Mucosa of descending colon (tissue), 3 donors: ENCODE data around the gene UXT. TPM values are rescaled to one million over a fixed set of nuclear protein-coding genes. Genes with fewer than 3 reads are reported as not detected.

Source experiments
- ATAC-seq: fragments of 200-7000 bp; cut with Tn5 transposase; one replicate; pipeline ENCODE4 v1.9.1; 2020; ENCODE audit warnings: mild to moderate bottlenecking, moderate library complexity
- DNase-seq, 3 donors: peaks; one replicate each; pipeline ENCODE4 v3.0.0-alpha.2; 2020
- H3K36me3 ChIP-seq: fragments of 200-600 bp; one replicate; pipeline ENCODE4 v1.8.0; 2021; ENCODE audit warnings: low read depth, mild to moderate bottlenecking
- H3K4me1 ChIP-seq: fragments of 200-600 bp; one replicate; pipeline ENCODE4 v1.8.0; 2021; ENCODE audit warnings: low read depth, mild to moderate bottlenecking
- H3K4me3 ChIP-seq: fragments of 200-600 bp; one replicate; pipeline ENCODE4 v1.8.0; 2021; ENCODE audit warnings: mild to moderate bottlenecking
- H3K9me3 ChIP-seq: fragments of 200-600 bp; one replicate; pipeline ENCODE4 v1.8.0; 2021; ENCODE audit warnings: mild to moderate bottlenecking
- CTCF ChIP-seq: fragments of 200-600 bp; IDR thresholded peaks from one replicate; pipeline ENCODE4 v1.8.0; 2022; ENCODE audit warnings: antibody characterized with exemption, mild to moderate bottlenecking
- intact Hi-C, 2 donors: fragments of 100-400 bp; cut with DNase I in 1 of 2; cut with micrococcal nuclease in 1 of 2; formaldehyde crosslinking; loops; one replicate each; pipeline versions ENCODE4 v1.11.0 to v1.11.1; 2022; cut with DNase I, micrococcal nuclease
- total RNA-seq, 3 donors: library from RNA; stranded (reverse); fragmentation: NEBNext Ultra II Directional in 2 of 3; extraction: Animal tissue kit (Norgen Biotek cat#: 25700) in 2 of 3; gene quantifications; one replicate each; pipeline versions ENCODE4 v1.2.1 to v1.2.4, GENCODE V29; 2021 to 2023
- donor health status: DM: no; HTN: no; CAD: no; lungs with moderate emphysema.
- donor health status: DM: no; HTN: no; CAD: no.
- donor health status: DM: no; HTN: yes; CAD: no.

Gene UXT
- total RNA-seq, 3 donors from 2014 or later = 83.1 to 109 (median 96.7) TPM

- Histone ChIP-seq H3K4me3 (peak overlapping the region; percentile 30), H3K36me3 (no peaks in the 10 kb centered on the region), H3K4me1 (no peaks in the 10 kb centered on the region), H3K9me3 (no peaks in the 10 kb centered on the region)
- DNase-seq = no peak
- intact Hi-C loops = no loop called here
- TF ChIP-seq CTCF = no peak
- peak; percentile 21 for ATAC-seq
Measured at GRCh38 chrX:47651043-47651905, 7.7 kb downstream of the UXT start.

GRCh38 chrX:47650164-47651042 is 8.6 kb downstream of the UXT start, which contains the start of gene ELK1:
Gene ELK1, minus strand, starts transcription at chrX:47650563. Its CDS starts 9,122 bp downstream, at chrX:47641441.
- no peaks in the 10 kb centered on the region for H3K9me3 ChIP-seq
- no peaks in the 10 kb centered on the region for H3K36me3 ChIP-seq
- no peak for TF ChIP-seq CTCF
- DNase-seq = peak; percentile 89 to 96 (median 91)
- ATAC-seq = peak; percentile 94
- peak within 1 kb of the TSS; percentile 30 for H3K4me3 ChIP-seq
- no peaks in the 10 kb centered on the region for H3K4me1 ChIP-seq
- intact Hi-C loops = no loop called here

DNA sequence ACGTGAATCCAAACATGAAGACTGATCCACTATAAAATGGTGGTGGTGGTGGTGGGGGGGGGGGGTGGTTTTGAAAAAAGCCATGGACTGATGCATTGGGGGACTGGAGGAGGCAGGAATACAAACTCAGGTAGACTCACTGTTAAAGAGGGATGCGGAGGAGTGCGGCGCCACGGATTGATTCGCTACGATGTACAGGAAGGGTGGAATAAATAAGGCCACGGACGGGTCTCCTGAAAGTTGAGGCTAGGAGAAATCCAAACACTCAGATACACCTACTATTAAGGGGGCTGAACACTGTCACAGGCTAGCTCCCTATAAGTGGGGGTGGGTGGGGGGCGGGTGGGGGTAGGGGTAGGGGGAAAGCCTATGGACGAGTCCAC is 9.2 kb downstream of the UXT start:
- Histone ChIP-seq H3K36me3 (no peaks in the 10 kb centered on the region), H3K4me3 (no peak overlapping the region), H3K9me3 (no peaks in the 10 kb centered on the region), H3K4me1 (no peaks in the 10 kb centered on the region)
- ATAC-seq (no peak), DNase-seq (no peak)
- intact Hi-C loops = no loop called here
- no peak for TF ChIP-seq CTCF

DNA sequence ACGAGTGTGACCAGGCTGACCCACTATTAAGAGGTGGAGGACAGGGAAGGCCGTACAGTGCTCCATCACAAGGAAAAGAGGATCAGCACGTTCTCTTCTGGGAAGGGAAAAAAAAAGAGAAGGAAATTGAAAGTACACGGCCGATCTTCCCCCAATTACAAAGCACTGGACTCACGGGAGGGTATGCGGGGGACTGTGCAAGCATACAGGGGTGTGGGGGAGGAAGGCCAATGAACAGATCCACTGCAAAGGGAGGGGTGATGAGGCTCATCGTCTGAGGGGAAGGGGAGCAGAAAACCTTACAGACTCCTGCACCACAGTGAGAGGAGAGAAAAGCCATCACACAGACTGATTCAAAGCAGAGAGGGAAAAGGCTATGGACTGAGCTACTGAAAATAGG is 9.7 kb downstream of the UXT start:
- DNase-seq = no peak
- intact Hi-C loops = no loop called here
- no peak overlapping the region for H3K4me3 ChIP-seq
- H3K36me3 ChIP-seq = no peaks in the 10 kb centered on the region
- no peaks in the 10 kb centered on the region for H3K4me1 ChIP-seq
- no peak for TF ChIP-seq CTCF
- H3K9me3 ChIP-seq = no peaks in the 10 kb centered on the region
- no peak for ATAC-seq

DNA sequence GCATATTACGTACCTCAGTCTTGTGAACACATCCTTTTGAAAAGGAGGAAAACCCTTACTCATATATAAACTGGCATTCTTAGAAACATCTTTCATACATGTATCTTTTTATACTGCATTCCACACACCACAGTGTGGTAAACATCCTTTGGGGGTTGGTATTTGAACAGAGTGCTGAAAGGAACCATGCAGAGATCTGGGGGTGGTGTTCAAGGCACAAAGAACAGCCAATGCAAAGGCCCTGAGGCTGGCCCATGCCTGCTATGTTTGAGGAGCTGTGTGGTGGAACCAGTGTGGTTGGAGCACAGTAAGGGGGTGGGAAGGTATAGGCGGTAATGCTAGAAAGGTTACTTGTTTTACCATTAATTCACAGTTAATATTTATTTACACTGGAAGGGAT is 10.6 kb downstream of the UXT start:
- no peak for DNase-seq
- no peak overlapping the region for H3K4me3 ChIP-seq
- no peaks in the 10 kb centered on the region for H3K36me3 ChIP-seq
- intact Hi-C loops = no loop called here
- TF ChIP-seq CTCF = no peak
- no peaks in the 10 kb centered on the region for H3K4me1 ChIP-seq
- ATAC-seq = no peak
- H3K9me3 ChIP-seq = no peaks in the 10 kb centered on the region
